HCT116 (cell line): ENCODE measurements around the gene DNM1L. TPM values are rescaled to one million over a fixed set of nuclear protein-coding genes. Genes with fewer than 3 reads are reported as not detected.

Experiments used
- ATAC-seq: fragments of 200-7000 bp; cut with Tn5 transposase; 2 replicates; pipeline ENCODE4 v1.9.1; 2020; ENCODE audit warnings: mild to moderate bottlenecking, moderate library complexity
- BruUV-seq: library from RNA; stranded (reverse); fragments of 400-500 nt; replicated peaks from 2 replicates; lab custom pipeline; 2021; lab: Mats Ljungman, UMichigan
- CTCF ChIA-PET: fragments of 300-600 bp; sonication (Branson Sonifier 250); formaldehyde crosslinking; loops from one replicate; lab custom pipeline; 2021; ENCODE audit warnings: antibody characterized with exemption; lab: Charles Lee
- POLR2A ChIA-PET: fragments of 300-600, 350-600 bp; sonication (Branson Sonifier 250); formaldehyde crosslinking; loops from one replicate; lab custom pipeline; 2021; ENCODE audit warnings: antibody characterized with exemption; lab: Charles Lee
- RAD21 ChIA-PET, 2 experiments: fragments of 300-600 bp; sonication (Branson Sonifier 250); formaldehyde crosslinking; loops; one replicate each; lab custom pipeline; 2023; ENCODE audit warnings: low total read pairs in 2 of 2; ENCODE audit not compliant: uncharacterized antibody in 2 of 2, unreplicated experiment in 2 of 2, low non-redundant PET in 1 of 2; lab: Charles Lee
- DNase-seq: peaks from one replicate; pipeline ENCODE4 v3.0.0-alpha.2; 2010; ENCODE audit warnings: low read depth, low spot score
- H2AFZ ChIP-seq: fragments of 200-600 bp; shearing (Covaris generic), sonication (generic); 2 replicates; pipeline ENCODE4 v1.6.1; 2017; ENCODE audit warnings: low read depth, mixed run types, mixed read lengths, antibody characterized with exemption, low read length; ENCODE audit not compliant: poor library complexity, severe bottlenecking
- H3K27ac ChIP-seq: 2 replicates; pipeline ENCODE4 v1.5.1; 2012; ENCODE audit warnings: low read depth, low read length
- H3K27me3 ChIP-seq: fragments of 200-600 bp; sonication (generic); 2 replicates; pipeline ENCODE4 v1.6.1; 2016; ENCODE audit warnings: mixed run types, low read length, mixed read lengths; ENCODE audit not compliant: insufficient read depth
- H3K36me3 ChIP-seq, 2 experiments: fragments of 200-500 bp in 1 of 2; fragments of 200-600 bp in 1 of 2; sonication (Bioruptor generic) in 1 of 2; sonication (generic) in 1 of 2; 2 replicates each; pipeline versions ENCODE4 v1.5.1 to v1.6.1; 2014 to 2016; ENCODE audit warnings: low read length in 2 of 2, inconsistent platforms in 1 of 2, mixed read lengths in 1 of 2, mixed run types in 1 of 2; ENCODE audit not compliant: insufficient read depth in 2 of 2, control insufficient read depth in 1 of 2
- H3K4me1 ChIP-seq, 2 experiments: fragments of 200-600 bp in 1 of 2; sonication (generic) in 1 of 2; 2 replicates each; pipeline versions ENCODE4 v1.5.1 to v1.6.1; 2012 to 2017; ENCODE audit warnings: low read length in 2 of 2, inconsistent platforms in 1 of 2, mild to moderate bottlenecking in 1 of 2, mixed read lengths in 1 of 2, mixed run types in 1 of 2, moderate library complexity in 1 of 2; ENCODE audit not compliant: insufficient read depth in 2 of 2, control insufficient read depth in 1 of 2
- H3K4me2 ChIP-seq: fragments of 200-600 bp; sonication (generic); 2 replicates; pipeline ENCODE4 v1.6.1; 2017; ENCODE audit warnings: mixed run types, low read length, mixed read lengths
- H3K4me3 ChIP-seq, 2 experiments: fragments of 200-600 bp in 1 of 2; sonication (generic) in 1 of 2; replicated peaks in 1 of 2; 2 replicates each; pipeline ENCODE4 v1.5.1; 2011 to 2016; ENCODE audit warnings: low read length in 2 of 2, control low read depth in 1 of 2, low read depth in 1 of 2, mild to moderate bottlenecking in 1 of 2, mixed read lengths in 1 of 2, mixed run types in 1 of 2
- H3K79me2 ChIP-seq: fragments of 200-600 bp; sonication (generic); 2 replicates; pipeline ENCODE4 v1.6.1; 2017; ENCODE audit warnings: mild to moderate bottlenecking, mixed run types, low read length, moderate library complexity, mixed read lengths; ENCODE audit not compliant: insufficient read depth
- H3K9ac ChIP-seq: fragments of 200-600 bp; sonication (generic); 2 replicates; pipeline ENCODE4 v1.6.1; 2016; ENCODE audit warnings: low read length, mixed read lengths
- H3K9me2 ChIP-seq: fragments of 200-600 bp; sonication (generic), shearing (Covaris generic); 2 replicates; pipeline ENCODE4 v1.6.1; 2017; ENCODE audit warnings: mixed run types, mild to moderate bottlenecking, moderate library complexity; ENCODE audit not compliant: insufficient read depth
- H3K9me3 ChIP-seq, 2 experiments: fragments of 200-500 bp in 1 of 2; fragments of 200-600 bp in 1 of 2; sonication (Bioruptor generic) in 1 of 2; sonication (generic) in 1 of 2; 2 replicates each; pipeline ENCODE4 v1.6.1; 2014 to 2017; ENCODE audit warnings: low read length in 2 of 2, mixed read lengths in 2 of 2, inconsistent platforms in 1 of 2, low read depth in 1 of 2, mild to moderate bottlenecking in 1 of 2, mixed run types in 1 of 2, moderate library complexity in 1 of 2; ENCODE audit not compliant: control insufficient read depth in 1 of 2, insufficient read depth in 1 of 2
- H4K20me1 ChIP-seq: fragments of 200-600 bp; sonication (generic), shearing (Covaris generic); 2 replicates; pipeline ENCODE4 v1.6.1; 2017; ENCODE audit warnings: mixed run types, mild to moderate bottlenecking, moderate library complexity; ENCODE audit not compliant: insufficient read depth
- CEBPB ChIP-seq: IDR thresholded peaks from 2 replicates; pipeline ENCODE4 v1.6.1; 2012; ENCODE audit warnings: low read depth
- CTCF ChIP-seq, 3 experiments: fragments of 200-600 bp in 1 of 3; sonication (generic) in 1 of 3; IDR thresholded peaks in 2 of 3; conservative IDR thresholded peaks in 1 of 3; 2 replicates each; pipeline ENCODE4 v1.5.1; 2012 to 2017; ENCODE audit warnings: low read depth in 2 of 3, low read length in 2 of 3, antibody characterized with exemption in 1 of 3, borderline replicate concordance in 1 of 3, control low read depth in 1 of 3, mild to moderate bottlenecking in 1 of 3, mixed read lengths in 1 of 3, mixed run types in 1 of 3, moderate library complexity in 1 of 3; ENCODE audit not compliant: insufficient read depth in 1 of 3
- EGR1 ChIP-seq: IDR thresholded peaks from 2 replicates; pipeline ENCODE4 v1.6.1; 2012; ENCODE audit warnings: low read depth
- ELF1 ChIP-seq: IDR thresholded peaks from 2 replicates; pipeline ENCODE4 v1.6.1; 2012; ENCODE audit warnings: low read depth, borderline replicate concordance
- EZH2 ChIP-seq: fragments of 200-600 bp; sonication (generic); IDR thresholded peaks from 2 replicates; pipeline ENCODE4 v1.6.1; 2017; ENCODE audit warnings: antibody characterized with exemption, mixed run types
- EZH2phosphoT487 ChIP-seq: fragments of 200-600 bp; IDR thresholded peaks from 2 replicates; pipeline ENCODE4 v1.6.1; 2018; ENCODE audit warnings: antibody characterized with exemption, borderline replicate concordance
- FOSL1 ChIP-seq: IDR thresholded peaks from 2 replicates; pipeline ENCODE4 v1.6.1; 2012; ENCODE audit warnings: low read depth
- JUND ChIP-seq: IDR thresholded peaks from 2 replicates; pipeline ENCODE4 v1.6.1; 2012
- POLR2AphosphoS5 ChIP-seq: IDR thresholded peaks from 2 replicates; pipeline ENCODE4 v1.6.1; 2011; ENCODE audit warnings: mild to moderate bottlenecking, low read depth, low read length, moderate library complexity
- SP1 ChIP-seq: IDR thresholded peaks from 2 replicates; pipeline ENCODE4 v1.6.1; 2012; ENCODE audit warnings: low read depth
- TCF7L2 ChIP-seq: IDR thresholded peaks from 2 replicates; pipeline ENCODE4 v1.7.0; 2011; ENCODE audit warnings: borderline replicate concordance, inconsistent platforms; ENCODE audit not compliant: insufficient read depth, insufficient read length; ENCODE audit errors: extremely low read depth
- YY1 ChIP-seq: IDR thresholded peaks from 2 replicates; pipeline ENCODE4 v1.6.1; 2011; ENCODE audit warnings: low read length, low read depth, moderate library complexity, mild to moderate bottlenecking; ENCODE audit not compliant: insufficient replicate concordance; ENCODE audit errors: extremely low read depth
- ZBTB33 ChIP-seq: IDR thresholded peaks from 2 replicates; pipeline ENCODE4 v1.6.1; 2011; ENCODE audit warnings: mild to moderate bottlenecking, low read length, moderate library complexity; ENCODE audit not compliant: insufficient replicate concordance; ENCODE audit errors: extremely low read depth
- ZNF274 ChIP-seq: fragments of 200-500 bp; sonication (Bioruptor generic); IDR thresholded peaks from 2 replicates; pipeline ENCODE4 v1.6.1; 2014; ENCODE audit warnings: mild to moderate bottlenecking, low read depth, low read length, inconsistent platforms
- intact Hi-C: fragments of 100-400 bp; cut with micrococcal nuclease; formaldehyde crosslinking; loops from 2 replicates; pipeline ENCODE4 v1.10.0; 2022
- total RNA-seq: library from RNA; stranded (reverse); gene quantifications from one replicate; pipeline ENCODE4 v1.2.1, GENCODE V29; 2021; ENCODE audit not compliant: unreplicated experiment

DNM1L gene
- total RNA-seq, 1 experiment from 2014 or later, result 69.7 TPM

DNA sequence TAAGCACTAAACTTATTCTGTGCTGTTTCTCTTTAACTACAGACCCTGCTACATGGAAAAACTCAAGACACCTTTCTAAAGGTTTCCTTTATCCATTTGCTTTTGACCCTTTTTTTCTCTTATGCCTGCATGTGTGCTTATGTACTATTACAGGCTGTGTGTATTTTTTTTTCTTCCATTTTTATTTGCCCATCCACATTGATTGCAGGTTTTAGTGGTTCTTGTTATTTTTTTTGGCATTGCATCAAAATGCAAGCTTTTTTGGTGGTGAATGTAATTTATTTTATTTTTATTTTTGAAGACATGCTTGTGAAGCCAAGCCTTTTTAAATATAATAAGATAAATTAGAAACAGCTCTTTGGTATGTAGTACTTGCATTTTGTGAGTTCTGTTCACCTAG is 26.7 kb downstream of the DNM1L start:
- CTCF ChIA-PET, result no interaction called here

More for the DNA sequence above, 26.7 kb downstream of the DNM1L start:
- Histone ChIP-seq H3K9ac (no peak overlapping the region), H3K4me3 (no peak overlapping the region), H4K20me1 (peaks cover 3% of the 10 kb centered on the region; the same call in 1 of the 2 replicates), H3K4me1 (no peaks in the 10 kb centered on the region), H3K9me2 (no peaks in the 10 kb centered on the region), H3K27ac (no peak overlapping the region), H2AFZ (no peak overlapping the region), H3K36me3 (peaks cover 0 to 7% of the 10 kb centered on the region in 2 experiments; a peak in 2 of 4 replicates), H3K27me3 (no peaks in the 10 kb centered on the region)
- POLR2A ChIA-PET, result no interaction called here
- no TSS peak for BruUV-seq
- intact Hi-C loops, result no loop called here
- no peak for ATAC-seq
- TF ChIP-seq ZNF274 (no peak), ELF1 (no peak), JUND (no peak), FOSL1 (no peak), CTCF (IDR thresholded peaks at IDR 0.05 in 2 of 3, conservative IDR thresholded peaks at IDR 0.05 in 1 of 3; ENCODE audit: borderline replicate concordance in 1 of 3, insufficient read depth in 1 of 3, low read depth in 2 of 3, low read length in 2 of 3) (no peak), EZH2 (no peak), SP1 (no peak), CEBPB (no peak), EZH2phosphoT487 (no peak), EGR1 (no peak), POLR2AphosphoS5 (no peak), ZBTB33 (no peak), TCF7L2 (no peak), YY1 (no peak)
- TF ChIP-seq, all 23 proteins: peak for 0
- no peaks in the 10 kb centered on the region for H3K9me3 ChIP-seq
- RAD21 ChIA-PET, result no interaction called here
- H3K4me2 ChIP-seq, result no peak overlapping the region
- peaks cover 14% of the 10 kb centered on the region; the same call in 1 of the 2 replicates for H3K79me2 ChIP-seq
- DNase-seq, result no peak
